Keratinocyte (primary cell): Measurements from ENCODE around the gene PDCD4. TPM values are rescaled to one million over a fixed set of nuclear protein-coding genes. Genes with fewer than 3 reads are reported as not detected.

Source experiments
- DNase-seq: peaks from one replicate; pipeline ENCODE4 v3.0.0-alpha.2; 2011; ENCODE audit warnings: low read depth, missing footprints, low spot score
- FAIRE-seq: peaks from 2 replicates; lab custom pipeline; 2011; peaks lifted over from hg19 to GRCh38; lab: Jason Lieb, UNC
- H2AFZ ChIP-seq: 2 replicates; pipeline ENCODE4 v1.6.0; 2012; ENCODE audit warnings: low read length, control low read depth, inconsistent platforms; ENCODE audit not compliant: control insufficient read depth
- H3K27ac ChIP-seq: 2 replicates; pipeline ENCODE4 v1.5.1; 2011; ENCODE audit warnings: low read length; ENCODE audit not compliant: control insufficient read depth, insufficient read depth
- H3K27me3 ChIP-seq: 3 replicates; pipeline ENCODE4 v1.6.0; 2011; ENCODE audit warnings: low read length; ENCODE audit not compliant: control insufficient read depth, insufficient read depth; ENCODE audit errors: extremely low read depth
- H3K36me3 ChIP-seq, 2 experiments: 2 replicates in 1 of 2; 3 replicates in 1 of 2; pipeline ENCODE4 v1.5.1; 2011; ENCODE audit warnings: low read length in 2 of 2, mild to moderate bottlenecking in 1 of 2; ENCODE audit not compliant: control insufficient read depth in 2 of 2, insufficient read depth in 2 of 2; ENCODE audit errors: extremely low read depth in 1 of 2
- H3K4me1 ChIP-seq: 3 replicates; pipeline ENCODE4 v1.5.1; 2011; ENCODE audit warnings: low read length; ENCODE audit not compliant: control insufficient read depth, insufficient read depth; ENCODE audit errors: extremely low read depth
- H3K4me2 ChIP-seq: 3 replicates; pipeline ENCODE4 v1.6.0; 2011; ENCODE audit warnings: low read depth, low read length; ENCODE audit not compliant: control insufficient read depth, insufficient read depth; ENCODE audit errors: extremely low read depth
- H3K4me3 ChIP-seq, 3 experiments: fragments of 200-600 bp in 1 of 3; sonication (generic) in 1 of 3; 2 replicates in 2 of 3; 3 replicates in 1 of 3; pipeline ENCODE4 v1.5.1; 2011 to 2016; ENCODE audit warnings: low read length in 3 of 3, mild to moderate bottlenecking in 3 of 3, control low read depth in 2 of 3, inconsistent platforms in 1 of 3, low read depth in 1 of 3, mixed read lengths in 1 of 3, mixed run types in 1 of 3, moderate library complexity in 1 of 3; ENCODE audit not compliant: control insufficient read depth in 2 of 3, insufficient read depth in 2 of 3; ENCODE audit errors: extremely low read depth in 1 of 3
- H3K79me2 ChIP-seq: 2 replicates; pipeline ENCODE4 v1.6.0; 2012; ENCODE audit warnings: low read length; ENCODE audit not compliant: control insufficient read depth, insufficient read depth
- H3K9ac ChIP-seq: 3 replicates; pipeline ENCODE4 v1.6.0; 2011; ENCODE audit warnings: low read length; ENCODE audit not compliant: control insufficient read depth, insufficient read depth; ENCODE audit errors: extremely low read depth
- H3K9me1 ChIP-seq: 3 replicates; pipeline ENCODE4 v1.6.0; 2011; ENCODE audit warnings: low read length; ENCODE audit not compliant: control insufficient read depth, insufficient read depth; ENCODE audit errors: extremely low read depth
- H3K9me3 ChIP-seq: 2 replicates; pipeline ENCODE4 v1.5.1; 2012; ENCODE audit warnings: low read depth, low read length; ENCODE audit not compliant: control insufficient read depth
- H4K20me1 ChIP-seq: 3 replicates; pipeline ENCODE4 v1.6.0; 2011; ENCODE audit warnings: low read length; ENCODE audit not compliant: control insufficient read depth, insufficient read depth; ENCODE audit errors: extremely low read depth
- EZH2 ChIP-seq: IDR thresholded peaks from one replicate; pipeline ENCODE4 v1.6.1; 2012; ENCODE audit warnings: inconsistent platforms, mild to moderate bottlenecking, low read length, moderate library complexity
- dilution Hi-C: fragments of 300-500 bp; cut with MboI; formaldehyde crosslinking; loops from one replicate; pipeline ENCODE4 v1.7.0; 2020; ENCODE audit warnings: low sequenced_read_pairs; ENCODE audit not compliant: extremely low pct_ligation_motif_present
- polyA minus RNA-seq, 3 experiments: library from RNA; depleted of rRNA, polyadenylated mRNA; stranded (reverse); fragments of >200 nt; gene quantifications; 1 replicate in 1 of 3; 2 replicates in 1 of 3; 3 replicates in 1 of 3; pipeline ENCODE4 v1.2.3, GENCODE V29; 2011
- polyA plus RNA-seq, 5 experiments: library from polyadenylated mRNA; depleted of rRNA in 3 of 5; stranded (reverse) in 3 of 5; stranded (forward) in 1 of 5; unstranded in 1 of 5; fragments of >200 nt; gene quantifications; 1 replicate in 1 of 5; 2 replicates in 3 of 5; 3 replicates in 1 of 5; pipeline versions ENCODE4 v1.2.1 to v1.2.3, GENCODE V29; 2011 to 2012; ENCODE audit warnings: missing spikeins in 2 of 5, low read depth in 1 of 5, low replicate concordance in 1 of 5
- TF ChIP-seq, protein P1 (sequence below), 3 experiments: IDR thresholded peaks in 1 of 3; conservative IDR thresholded peaks in 1 of 3; optimal IDR thresholded peaks in 1 of 3; 2 replicates in 2 of 3; 3 replicates in 1 of 3; pipeline versions ENCODE3 to v1.5.1; 2011; ENCODE audit warnings: low read length in 3 of 3, mild to moderate bottlenecking in 3 of 3, moderate library complexity in 2 of 3, control low read depth in 1 of 3, inconsistent platforms in 1 of 3; ENCODE audit not compliant: insufficient read depth in 2 of 3; ENCODE audit errors: extremely low read depth in 1 of 3

PDCD4 gene
- 63.1 to 146 TPM (median 99.7 TPM) in 3 replicates for polyA plus RNA-seq
- 334 TPM for polyA plus RNA-seq (2011; ENCODE audit: low read depth)
- 60.6 and 83.9 TPM in 2 replicates for polyA plus RNA-seq (2011; cell fraction: cytosol; rRNA removed)
- 75.6 and 156 TPM in 2 replicates for polyA plus RNA-seq (2011; cell fraction: nucleus; rRNA removed)
- polyA plus RNA-seq (2012; ENCODE audit: low replicate concordance) = 80.0 and 198 TPM in 2 replicates
- polyA minus RNA-seq = 8.4 to 29.0 TPM (median 14.0 TPM) in 3 replicates
- polyA minus RNA-seq (2011; cell fraction: cytosol; rRNA and poly(A)+ RNA removed) = 27.0 TPM
- polyA minus RNA-seq (2011; cell fraction: nucleus; rRNA and poly(A)+ RNA removed) = 37.1 and 90.1 TPM in 2 replicates

GRCh38 chr10:110871298-110872084 lies at the start of gene PDCD4:
TSS of gene PDCD4 (plus strand) at chr10:110871928. CDS start at chr10:110876028, 4,100 bp downstream.
- H3K9me3 ChIP-seq = no peaks in the 10 kb centered on the region
- peak within 1 kb of the TSS; percentile 89 for H3K9ac ChIP-seq
- peaks cover 17% of the 10 kb centered on the region for H3K79me2 ChIP-seq
- no peaks in the 10 kb centered on the region for H4K20me1 ChIP-seq
- peak; percentile 81 for DNase-seq
- peak within 1 kb of the TSS; percentile 93 for H3K27ac ChIP-seq
- H3K36me3 ChIP-seq = peaks cover 0 to 3% of the 10 kb centered on the region in 2 experiments
- dilution Hi-C loops = no loop called here
- no peaks in the 10 kb centered on the region for H3K27me3 ChIP-seq
- peak within 1 kb of the TSS; percentile 82 for H2AFZ ChIP-seq
- peak within 1 kb of the TSS; percentile 87 to 91 (median 90) for H3K4me3 ChIP-seq
- H3K4me2 ChIP-seq = peak within 1 kb of the TSS; percentile 94
- no peak for TF ChIP-seq EZH2
- TF ChIP-seq, protein P1, sequence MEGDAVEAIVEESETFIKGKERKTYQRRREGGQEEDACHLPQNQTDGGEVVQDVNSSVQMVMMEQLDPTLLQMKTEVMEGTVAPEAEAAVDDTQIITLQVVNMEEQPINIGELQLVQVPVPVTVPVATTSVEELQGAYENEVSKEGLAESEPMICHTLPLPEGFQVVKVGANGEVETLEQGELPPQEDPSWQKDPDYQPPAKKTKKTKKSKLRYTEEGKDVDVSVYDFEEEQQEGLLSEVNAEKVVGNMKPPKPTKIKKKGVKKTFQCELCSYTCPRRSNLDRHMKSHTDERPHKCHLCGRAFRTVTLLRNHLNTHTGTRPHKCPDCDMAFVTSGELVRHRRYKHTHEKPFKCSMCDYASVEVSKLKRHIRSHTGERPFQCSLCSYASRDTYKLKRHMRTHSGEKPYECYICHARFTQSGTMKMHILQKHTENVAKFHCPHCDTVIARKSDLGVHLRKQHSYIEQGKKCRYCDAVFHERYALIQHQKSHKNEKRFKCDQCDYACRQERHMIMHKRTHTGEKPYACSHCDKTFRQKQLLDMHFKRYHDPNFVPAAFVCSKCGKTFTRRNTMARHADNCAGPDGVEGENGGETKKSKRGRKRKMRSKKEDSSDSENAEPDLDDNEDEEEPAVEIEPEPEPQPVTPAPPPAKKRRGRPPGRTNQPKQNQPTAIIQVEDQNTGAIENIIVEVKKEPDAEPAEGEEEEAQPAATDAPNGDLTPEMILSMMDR (optimal IDR thresholded peaks at IDR 0.05 in 1 of 3, IDR thresholded peaks at IDR 0.05 in 1 of 3, conservative IDR thresholded peaks at IDR 0.05 in 1 of 3; ENCODE audit: extremely low read depth in 1 of 3, insufficient read depth in 2 of 3, low read length in 3 of 3) = no peak
- peak; percentile 23 for FAIRE-seq
- no peaks in the 10 kb centered on the region for H3K9me1 ChIP-seq
- peaks cover 11% of the 10 kb centered on the region for H3K4me1 ChIP-seq

DNA sequence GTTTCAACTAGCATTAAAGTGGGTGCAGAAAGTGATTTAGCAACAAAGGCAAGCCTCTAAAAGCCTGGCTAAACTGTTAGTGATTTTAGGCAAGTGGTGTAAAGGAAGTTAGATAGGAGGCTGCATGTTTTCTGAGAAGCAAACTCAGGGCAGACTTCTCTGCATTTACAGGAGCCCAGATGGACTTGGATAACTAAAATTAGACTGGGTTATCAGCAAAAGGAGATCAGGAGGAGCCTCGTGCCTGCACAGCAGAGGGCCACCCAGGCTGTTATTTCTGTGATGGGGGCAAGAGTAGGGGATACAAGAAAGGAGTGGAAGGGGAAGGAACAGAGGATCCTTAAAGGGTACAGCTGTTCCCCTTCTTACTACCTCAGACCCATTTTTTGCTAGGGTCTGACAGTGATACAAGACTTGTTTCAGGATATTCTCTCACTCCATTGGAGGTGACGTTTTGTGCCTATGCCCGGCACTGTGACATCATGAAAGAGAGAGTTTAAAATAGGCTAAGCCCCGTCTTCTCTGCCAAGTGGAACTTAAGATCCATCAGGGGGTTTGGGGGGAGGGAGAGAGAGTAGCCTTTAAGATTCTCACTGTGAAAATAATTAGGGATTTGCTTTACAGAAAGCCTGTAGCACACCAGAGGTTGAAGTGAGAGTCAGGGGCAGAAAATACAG lies 49.6 kb upstream of the PDCD4 start:
- dilution Hi-C loops = no loop called here

More for the DNA sequence above, 49.6 kb upstream of the PDCD4 start:
- TF ChIP-seq, protein P1 (optimal IDR thresholded peaks at IDR 0.05 in 1 of 3, IDR thresholded peaks at IDR 0.05 in 1 of 3, conservative IDR thresholded peaks at IDR 0.05 in 1 of 3; ENCODE audit: extremely low read depth in 1 of 3, insufficient read depth in 2 of 3, low read length in 3 of 3) = no peak
- TF ChIP-seq EZH2 = no peak
- peaks cover 2% of the 10 kb centered on the region for H3K4me1 ChIP-seq
- H3K27ac ChIP-seq = no peak overlapping the region
- no peak for DNase-seq
- H3K9me1 ChIP-seq = no peaks in the 10 kb centered on the region
- no peak overlapping the region for H3K4me2 ChIP-seq
- no peaks in the 10 kb centered on the region for H3K36me3 ChIP-seq
- no peak for FAIRE-seq
- no peaks in the 10 kb centered on the region for H3K27me3 ChIP-seq
- H3K79me2 ChIP-seq = no peaks in the 10 kb centered on the region
- H2AFZ ChIP-seq = no peak overlapping the region
- no peak overlapping the region for H3K9ac ChIP-seq
- H3K4me3 ChIP-seq = no peak overlapping the region
- no peaks in the 10 kb centered on the region for H3K9me3 ChIP-seq
- H4K20me1 ChIP-seq = no peaks in the 10 kb centered on the region
